Cerebellar cortex (tissue), 1 donor: Measurements from ENCODE around the gene C2orf69.

Experiments used
- DNase-seq: peaks from one replicate; pipeline ENCODE4 v3.0.0-alpha.2; 2015; ENCODE audit warnings: low spot score

Gene C2orf69

GRCh38 chr2:199968126-199968525 is 57.0 kb downstream of the C2orf69 start:
- DNase-seq, result no peak

GRCh38 chr2:199972088-199972626 is 61.1 kb downstream of the C2orf69 start:
- no peak for DNase-seq

- DNase-seq, result peak; percentile 59
Measured at GRCh38 chr2:199973703-199974102, 62.6 kb downstream of the C2orf69 start.

DNA sequence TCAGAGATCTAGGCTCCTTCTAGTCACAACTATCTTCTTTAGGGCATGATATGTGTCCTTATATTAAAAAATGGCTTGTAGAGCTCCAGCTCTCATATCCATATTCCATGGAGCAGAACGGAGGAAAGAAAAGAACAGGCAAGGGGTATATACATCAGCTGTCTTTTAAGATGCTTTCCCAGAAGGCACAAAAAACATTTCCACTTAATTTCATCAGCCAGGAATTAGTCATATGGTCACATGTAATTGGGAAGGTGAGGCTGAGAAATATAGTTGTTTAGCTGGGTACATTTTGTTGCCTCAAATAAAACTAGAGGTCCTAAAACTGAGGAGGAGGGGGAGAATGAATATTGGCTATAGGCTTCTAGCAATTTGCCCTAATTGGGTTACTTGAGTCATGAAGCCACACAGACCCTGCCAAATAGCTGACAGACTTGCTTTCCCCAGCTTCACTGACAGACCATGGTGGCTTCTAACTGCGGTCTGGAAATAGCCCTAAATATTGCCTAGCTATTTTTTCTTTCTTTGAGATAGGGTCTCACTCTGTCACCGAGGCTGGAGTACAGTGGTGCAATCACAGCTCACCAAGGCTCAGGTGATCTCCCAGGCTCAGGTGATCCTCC is 64.3 kb downstream of the C2orf69 start:
- DNase-seq, result no peak
